Fibroblast of lung (primary cell): ENCODE data around the gene ERICH6.
"Not testable (repeated sequence)": the region's sequence is repeated elsewhere in the genome, so short reads cannot be mapped to it uniquely, and the experiment has no call there.

Source experiments
- CTCF ChIP-seq, 2 donors: IDR thresholded peaks in 1 of 2; conservative IDR thresholded peaks in 1 of 2; 1 replicate in 1 of 2; 2 replicates in 1 of 2; pipeline ENCODE4 v1.5.1; 2011 to 2012; ENCODE audit warnings: low read length in 2 of 2, control low read depth in 1 of 2, inconsistent platforms in 1 of 2, low read depth in 1 of 2, mild to moderate bottlenecking in 1 of 2
- EZH2 ChIP-seq: IDR thresholded peaks from 2 replicates; pipeline ENCODE4 v1.5.1; 2012; ENCODE audit warnings: low read length, control low read depth, mild to moderate bottlenecking; ENCODE audit errors: missing control alignments

DNA sequence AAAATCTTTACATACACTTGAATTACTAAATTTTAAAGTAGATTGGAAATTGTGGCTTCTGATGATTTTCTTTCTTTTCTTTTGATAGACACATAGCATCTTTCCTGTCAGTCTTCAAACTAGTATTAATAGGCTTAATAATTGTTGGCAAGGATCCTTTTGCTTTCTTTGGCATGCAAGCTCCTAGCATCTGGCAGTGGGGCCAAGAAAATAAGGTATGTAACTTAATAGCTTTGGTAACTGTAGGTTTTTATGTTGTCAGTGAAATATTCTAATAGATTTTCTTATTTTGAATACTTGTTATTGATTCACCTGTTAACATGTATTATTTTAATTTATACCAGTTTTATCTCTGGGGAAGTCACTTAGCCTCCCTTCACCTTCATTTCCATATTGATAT lies 80.8 kb downstream of the ERICH6 start:
- not testable (repeated sequence) for TF ChIP-seq CTCF (conservative IDR thresholded peaks at IDR 0.05 in 1 of 2, IDR thresholded peaks at IDR 0.05 in 1 of 2; ENCODE audit: low read depth in 1 of 2, low read length in 2 of 2); EZH2
